ENCODE measurements around the gene GRIA1.

GRIA1 gene

DNA sequence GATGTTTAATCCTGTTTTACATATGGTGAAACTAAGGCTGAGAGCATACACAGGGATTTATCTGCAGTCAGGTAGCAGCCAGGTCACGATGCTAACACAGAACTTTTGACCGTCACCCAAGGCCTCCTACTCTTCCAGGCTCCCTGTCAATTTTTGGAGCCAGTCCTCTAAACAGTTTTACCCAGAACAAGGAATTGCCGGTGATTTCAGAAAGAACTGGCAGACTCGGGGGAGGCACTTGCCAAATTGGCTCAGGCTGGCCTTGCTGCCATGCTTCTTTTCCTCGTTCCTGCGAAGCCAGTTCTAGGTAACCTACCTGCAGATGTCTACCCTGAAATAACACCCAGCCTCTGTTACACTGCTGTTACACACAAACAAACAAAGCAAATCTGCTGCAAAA is 21.2 kb downstream of the GRIA1 start:
- TF ChIP-seq, protein P1, sequence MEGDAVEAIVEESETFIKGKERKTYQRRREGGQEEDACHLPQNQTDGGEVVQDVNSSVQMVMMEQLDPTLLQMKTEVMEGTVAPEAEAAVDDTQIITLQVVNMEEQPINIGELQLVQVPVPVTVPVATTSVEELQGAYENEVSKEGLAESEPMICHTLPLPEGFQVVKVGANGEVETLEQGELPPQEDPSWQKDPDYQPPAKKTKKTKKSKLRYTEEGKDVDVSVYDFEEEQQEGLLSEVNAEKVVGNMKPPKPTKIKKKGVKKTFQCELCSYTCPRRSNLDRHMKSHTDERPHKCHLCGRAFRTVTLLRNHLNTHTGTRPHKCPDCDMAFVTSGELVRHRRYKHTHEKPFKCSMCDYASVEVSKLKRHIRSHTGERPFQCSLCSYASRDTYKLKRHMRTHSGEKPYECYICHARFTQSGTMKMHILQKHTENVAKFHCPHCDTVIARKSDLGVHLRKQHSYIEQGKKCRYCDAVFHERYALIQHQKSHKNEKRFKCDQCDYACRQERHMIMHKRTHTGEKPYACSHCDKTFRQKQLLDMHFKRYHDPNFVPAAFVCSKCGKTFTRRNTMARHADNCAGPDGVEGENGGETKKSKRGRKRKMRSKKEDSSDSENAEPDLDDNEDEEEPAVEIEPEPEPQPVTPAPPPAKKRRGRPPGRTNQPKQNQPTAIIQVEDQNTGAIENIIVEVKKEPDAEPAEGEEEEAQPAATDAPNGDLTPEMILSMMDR (IDR thresholded peaks at IDR 0.05; ENCODE audit: low read depth, low read length): no peak
- no peak overlapping the region for H3K4me3 ChIP-seq (replicated peaks in 1 of 2; ENCODE audit: low read depth in 2 of 2, low read length in 2 of 2)
- no peak for DNase-seq (ENCODE audit: low read depth in 2 of 2)

DNA sequence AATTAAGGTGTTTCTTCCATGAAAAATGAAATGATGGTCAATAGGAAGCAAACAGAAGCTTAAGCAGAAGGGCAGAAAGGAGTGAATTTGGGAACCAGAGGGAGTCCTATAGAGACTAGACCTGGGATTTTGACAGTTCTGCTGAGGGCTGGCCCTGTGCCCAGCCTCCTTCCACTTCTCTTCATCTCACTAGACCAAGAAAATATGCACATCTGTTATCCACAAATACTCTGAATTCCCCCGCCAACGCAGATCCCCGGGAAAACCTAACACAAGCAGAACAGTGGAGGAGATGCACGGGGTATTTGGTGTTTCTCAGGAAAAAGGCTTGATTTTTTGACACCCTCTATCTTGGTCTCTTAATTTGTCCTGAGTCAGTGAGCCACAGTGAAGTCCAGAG is 22.7 kb downstream of the GRIA1 start:
- peak; percentile 32 to 57 for DNase-seq (ENCODE audit: low read depth in 2 of 2)
- no peak overlapping the region for H3K4me3 ChIP-seq (replicated peaks in 1 of 2; ENCODE audit: low read depth in 2 of 2, low read length in 2 of 2)
- TF ChIP-seq, protein P1 (IDR thresholded peaks at IDR 0.05; ENCODE audit: low read depth, low read length): no peak

DNA sequence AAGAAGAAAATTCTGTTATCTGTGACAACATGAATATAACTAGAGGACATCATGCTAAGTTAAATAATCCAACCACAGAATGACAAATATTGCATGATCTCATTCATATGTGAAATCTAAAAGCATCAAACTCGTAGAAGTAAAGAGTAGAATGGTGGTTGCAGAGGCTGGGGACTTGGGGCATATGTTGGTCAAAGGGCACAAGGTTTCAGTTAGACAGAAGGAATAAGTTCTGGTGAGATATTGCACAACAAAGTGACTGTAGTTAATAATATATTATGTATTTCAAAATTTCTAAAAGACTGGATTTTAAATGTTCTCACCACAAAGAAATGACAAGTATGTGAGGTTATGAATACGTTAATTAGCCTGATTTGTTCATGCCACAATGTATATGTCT is 24.8 kb downstream of the GRIA1 start:
- DNase-seq (ENCODE audit: low read depth in 2 of 2): peak; percentile 51 to 72
- TF ChIP-seq, protein P1 (IDR thresholded peaks at IDR 0.05; ENCODE audit: low read depth, low read length): no peak
- H3K4me3 ChIP-seq (replicated peaks in 1 of 2; ENCODE audit: low read depth in 2 of 2, low read length in 2 of 2): no peak overlapping the region

DNA sequence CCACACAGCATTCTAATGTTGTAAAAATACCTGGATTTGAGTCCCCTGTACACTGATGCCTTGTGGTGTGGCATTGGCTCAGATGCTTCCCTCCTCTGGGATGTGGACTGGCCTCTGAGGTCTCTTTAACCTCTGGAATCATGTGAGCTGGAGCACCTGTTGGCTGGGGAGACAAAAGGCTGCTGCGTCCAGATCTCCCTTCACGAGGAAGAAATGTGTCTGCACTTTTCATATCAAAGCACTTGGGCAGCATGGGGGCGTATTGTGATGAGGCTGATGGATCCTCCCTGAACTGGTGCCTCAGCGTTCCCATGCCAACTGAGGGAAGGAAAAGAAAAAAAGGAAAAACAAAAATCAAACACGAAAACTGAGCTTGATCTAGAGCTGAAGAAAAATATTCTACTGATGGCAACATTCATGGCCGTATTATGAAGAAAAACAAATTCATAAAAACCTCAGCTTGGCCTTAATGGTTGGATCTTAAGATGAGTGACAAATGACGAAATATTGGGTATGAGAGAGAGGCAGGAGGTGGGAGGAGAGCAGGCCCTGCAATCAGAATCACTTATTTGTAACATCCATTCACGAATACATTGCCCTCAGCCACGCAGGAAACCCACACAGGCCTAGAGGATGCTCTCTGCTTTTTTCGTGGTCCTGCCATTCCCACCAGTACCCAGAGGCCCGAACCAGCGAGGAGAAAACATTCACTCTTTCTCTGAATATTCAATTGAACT is 26.2 kb downstream of the GRIA1 start:
- H3K4me3 ChIP-seq (replicated peaks in 1 of 2; ENCODE audit: low read depth in 2 of 2, low read length in 2 of 2): no peak overlapping the region
- TF ChIP-seq, protein P1 (IDR thresholded peaks at IDR 0.05; ENCODE audit: low read depth, low read length): no peak
- DNase-seq (ENCODE audit: low read depth in 2 of 2): no peak

DNA sequence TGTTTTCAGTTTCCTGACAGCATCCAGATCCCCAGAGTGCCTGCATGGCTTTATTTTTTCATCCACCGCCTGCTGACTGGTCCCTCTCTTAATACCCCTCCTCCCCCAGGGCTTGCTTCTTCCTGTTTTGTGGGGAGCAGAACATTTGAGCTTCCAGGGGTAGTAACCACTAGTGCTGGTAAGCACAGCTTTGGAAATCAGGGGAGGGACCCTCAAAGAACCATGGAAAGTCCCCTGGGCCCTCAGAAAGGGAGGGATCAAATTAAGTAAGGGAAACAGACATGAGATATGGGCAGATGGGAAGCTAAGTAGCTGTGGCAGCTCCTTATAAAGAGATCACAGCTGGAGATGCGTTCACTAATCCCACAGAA is 26.8 kb downstream of the GRIA1 start:
- H3K4me3 ChIP-seq (replicated peaks in 1 of 2; ENCODE audit: low read depth in 2 of 2, low read length in 2 of 2): no peak overlapping the region
- no peak for DNase-seq (ENCODE audit: low read depth in 2 of 2)
- TF ChIP-seq, protein P1 (IDR thresholded peaks at IDR 0.05; ENCODE audit: low read depth, low read length): no peak

DNA sequence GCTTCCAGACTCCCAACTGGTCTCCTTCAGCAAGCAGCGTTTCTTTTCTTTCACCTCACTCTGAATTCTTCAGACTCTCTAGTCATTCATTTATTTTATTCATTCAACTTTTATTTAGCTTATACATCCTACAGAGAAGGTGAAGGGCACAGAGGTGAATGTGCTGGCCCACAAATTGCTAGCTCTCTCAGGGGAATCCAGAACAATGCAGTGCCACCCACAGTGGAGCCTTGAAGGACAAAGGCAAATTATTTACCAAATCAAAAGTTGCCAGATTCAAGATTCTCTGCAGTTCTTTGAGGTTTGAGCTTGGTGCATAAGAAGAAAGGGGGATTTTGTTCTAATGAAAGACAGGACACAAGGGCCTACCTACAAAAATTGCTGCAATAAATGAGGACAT is 29.7 kb downstream of the GRIA1 start:
- TF ChIP-seq, protein P1 (IDR thresholded peaks at IDR 0.05; ENCODE audit: low read depth, low read length): no peak
- H3K4me3 ChIP-seq (replicated peaks in 1 of 2; ENCODE audit: low read depth in 2 of 2, low read length in 2 of 2): no peak overlapping the region
- DNase-seq (ENCODE audit: low read depth in 2 of 2): no peak

DNA sequence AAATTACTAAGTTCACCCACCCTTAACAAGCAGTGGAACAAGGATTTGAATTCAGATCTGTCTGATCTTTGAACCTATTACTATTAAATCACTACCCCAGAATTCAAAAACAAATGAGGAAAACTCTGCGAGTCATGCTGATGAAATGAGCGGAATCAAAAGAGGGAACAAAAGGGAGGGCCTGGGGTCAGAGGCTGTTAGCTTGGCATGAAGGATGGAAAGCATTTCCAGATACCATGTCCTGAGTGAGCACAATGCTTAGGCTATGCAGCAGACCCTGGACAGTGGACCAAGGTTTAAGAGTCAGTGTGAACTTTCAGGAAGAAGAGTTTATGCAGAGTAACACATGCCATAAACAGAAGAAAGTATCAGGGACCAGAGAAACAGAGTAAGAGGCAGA is 30.5 kb downstream of the GRIA1 start:
- peak; percentile 34 to 55 for DNase-seq (ENCODE audit: low read depth in 2 of 2)
- TF ChIP-seq, protein P1 (IDR thresholded peaks at IDR 0.05; ENCODE audit: low read depth, low read length): no peak
- no peak overlapping the region for H3K4me3 ChIP-seq (replicated peaks in 1 of 2; ENCODE audit: low read depth in 2 of 2, low read length in 2 of 2)
